Measurements from ENCODE around the gene SMIM10L2A. TPM values are rescaled to one million over a fixed set of nuclear protein-coding genes. Genes with fewer than 3 reads are reported as not detected.

SMIM10L2A gene
- total and polyA plus RNA-seq, 7 donors: 0.08 to 0.58 (median 0.14) TPM

DNA sequence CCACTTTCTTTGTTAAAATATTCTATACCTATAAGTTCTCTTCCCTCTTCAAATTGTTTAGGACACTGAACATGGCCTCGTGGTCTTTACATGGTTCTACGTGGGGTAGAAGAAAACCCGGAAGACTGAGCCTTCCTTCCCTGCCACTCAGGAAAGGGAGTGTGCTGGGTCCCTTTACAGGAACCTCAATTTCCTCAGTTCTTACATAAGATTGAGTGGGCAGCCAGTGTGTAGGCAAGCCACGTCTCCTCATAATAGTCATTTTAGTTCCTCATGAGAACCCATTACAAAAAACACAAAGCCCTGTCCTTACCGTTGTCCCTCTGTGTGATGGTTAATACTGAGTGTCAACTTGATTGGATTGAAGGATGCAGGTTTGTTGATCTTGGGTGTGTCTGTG lies 28.7 kb upstream of the SMIM10L2A start:
- TF ChIP-seq, protein P1, sequence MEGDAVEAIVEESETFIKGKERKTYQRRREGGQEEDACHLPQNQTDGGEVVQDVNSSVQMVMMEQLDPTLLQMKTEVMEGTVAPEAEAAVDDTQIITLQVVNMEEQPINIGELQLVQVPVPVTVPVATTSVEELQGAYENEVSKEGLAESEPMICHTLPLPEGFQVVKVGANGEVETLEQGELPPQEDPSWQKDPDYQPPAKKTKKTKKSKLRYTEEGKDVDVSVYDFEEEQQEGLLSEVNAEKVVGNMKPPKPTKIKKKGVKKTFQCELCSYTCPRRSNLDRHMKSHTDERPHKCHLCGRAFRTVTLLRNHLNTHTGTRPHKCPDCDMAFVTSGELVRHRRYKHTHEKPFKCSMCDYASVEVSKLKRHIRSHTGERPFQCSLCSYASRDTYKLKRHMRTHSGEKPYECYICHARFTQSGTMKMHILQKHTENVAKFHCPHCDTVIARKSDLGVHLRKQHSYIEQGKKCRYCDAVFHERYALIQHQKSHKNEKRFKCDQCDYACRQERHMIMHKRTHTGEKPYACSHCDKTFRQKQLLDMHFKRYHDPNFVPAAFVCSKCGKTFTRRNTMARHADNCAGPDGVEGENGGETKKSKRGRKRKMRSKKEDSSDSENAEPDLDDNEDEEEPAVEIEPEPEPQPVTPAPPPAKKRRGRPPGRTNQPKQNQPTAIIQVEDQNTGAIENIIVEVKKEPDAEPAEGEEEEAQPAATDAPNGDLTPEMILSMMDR (IDR thresholded peaks at IDR 0.05): no peak
- no peaks in the 10 kb centered on the region for H3K9me3 ChIP-seq
- H3K36me3 ChIP-seq (ENCODE audit: insufficient read depth in 1 of 2, low read depth in 1 of 2): no peaks in the 10 kb centered on the region
- no peak overlapping the region for H3K4me3 ChIP-seq
- no peak overlapping the region for H3K27ac ChIP-seq
- no peaks in the 10 kb centered on the region for H3K27me3 ChIP-seq (ENCODE audit: insufficient read depth in 3 of 3, low read length in 2 of 3)
- DNase-seq: no peak
- H3K4me1 ChIP-seq: no peaks in the 10 kb centered on the region
- ATAC-seq: no peak
- 68 to 79% (median 73%) methylated on average over 5 of the region's 5 CpGs for WGBS, 3 donors
- intact Hi-C loops (cut with DNase I): no loop called here

DNA sequence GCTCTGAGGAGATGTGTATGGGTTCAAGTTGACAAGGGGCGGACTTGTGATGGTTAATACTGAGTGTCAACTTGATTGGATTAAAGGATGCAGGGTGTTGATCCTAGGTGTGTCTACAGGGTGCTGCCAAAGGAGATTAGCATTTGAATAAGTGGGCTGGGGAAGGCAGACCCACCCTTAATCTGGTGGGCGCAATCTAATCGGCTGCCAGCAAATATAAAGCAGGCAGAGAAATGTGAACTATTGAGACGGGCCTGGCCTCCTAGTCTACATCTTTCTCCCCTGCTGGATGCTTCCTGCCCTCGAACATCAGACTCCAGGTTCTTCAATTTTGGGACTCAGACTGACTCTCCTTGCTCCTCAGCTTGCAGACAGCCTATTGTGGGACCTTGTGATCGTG lies 26.7 kb upstream of the SMIM10L2A start:
- H3K27me3 ChIP-seq (ENCODE audit: insufficient read depth in 3 of 3, low read length in 2 of 3): no peaks in the 10 kb centered on the region
- intact Hi-C loops (cut with DNase I): no loop called here
- WGBS, 3 donors: 71 to 82% (median 82%) methylated on average over 5 to 6 of the region's 6 CpGs
- no peaks in the 10 kb centered on the region for H3K4me1 ChIP-seq
- TF ChIP-seq, protein P1 (IDR thresholded peaks at IDR 0.05): no peak
- ATAC-seq: no peak
- H3K27ac ChIP-seq: no peak overlapping the region
- H3K9me3 ChIP-seq: no peaks in the 10 kb centered on the region
- H3K4me3 ChIP-seq: no peak overlapping the region
- H3K36me3 ChIP-seq (ENCODE audit: insufficient read depth in 1 of 2, low read depth in 1 of 2): no peaks in the 10 kb centered on the region
- DNase-seq: no peak

DNA sequence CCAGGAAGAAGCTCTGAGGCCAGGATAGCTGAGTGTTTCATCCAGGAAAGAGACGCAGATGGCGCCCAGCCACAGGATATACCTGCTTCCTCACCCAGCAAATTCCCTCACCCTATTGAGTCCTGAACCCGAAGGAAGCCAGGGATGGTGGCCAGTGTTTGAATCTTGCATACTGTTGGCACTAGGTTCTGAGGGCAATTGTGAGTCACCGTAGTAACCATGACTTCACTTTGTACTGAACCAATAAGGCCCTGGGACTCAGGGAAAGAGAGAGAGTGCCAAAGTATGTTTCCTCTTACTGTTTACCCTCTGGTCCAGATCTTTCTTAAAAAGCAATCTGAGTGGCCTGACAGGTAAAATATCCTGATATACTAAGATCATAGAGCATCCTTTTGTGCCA lies 25.6 kb upstream of the SMIM10L2A start:
- no peak for DNase-seq
- H3K4me1 ChIP-seq: no peaks in the 10 kb centered on the region
- no peak overlapping the region for H3K4me3 ChIP-seq
- no peaks in the 10 kb centered on the region for H3K27me3 ChIP-seq (ENCODE audit: insufficient read depth in 3 of 3, low read length in 2 of 3)
- H3K27ac ChIP-seq: no peak overlapping the region
- TF ChIP-seq, protein P1 (IDR thresholded peaks at IDR 0.05): no peak
- ATAC-seq: no peak
- WGBS, 3 donors: 48 to 59% (median 49%) methylated on average over 3 to 4 of the region's 4 CpGs
- H3K9me3 ChIP-seq: no peaks in the 10 kb centered on the region
- intact Hi-C loops (cut with DNase I): no loop called here
- H3K36me3 ChIP-seq (ENCODE audit: insufficient read depth in 1 of 2, low read depth in 1 of 2): no peaks in the 10 kb centered on the region

DNA sequence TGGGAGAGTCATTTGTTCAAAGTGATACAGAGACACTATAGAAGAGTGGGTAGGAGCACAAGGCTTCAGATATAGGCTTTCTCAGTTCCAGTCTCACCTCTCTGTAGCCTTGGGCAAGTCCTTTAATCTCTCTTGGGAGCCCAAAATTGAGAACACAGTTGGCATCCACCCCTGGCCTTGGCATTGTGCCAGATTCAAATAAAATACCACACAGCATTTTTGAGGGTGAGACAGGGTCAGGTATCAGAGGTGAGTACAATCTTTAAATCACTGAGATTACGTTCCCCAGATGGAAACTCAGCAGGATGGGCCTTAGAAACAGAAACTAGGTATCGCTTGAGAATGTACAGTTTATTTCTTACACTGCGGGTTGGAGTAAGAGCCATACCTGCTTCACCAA lies 25.2 kb upstream of the SMIM10L2A start:
- 79 to 93% (median 92%) methylated on average over 3 of the region's 3 CpGs for WGBS, 3 donors
- Histone ChIP-seq H3K4me1 (no peaks in the 10 kb centered on the region), H3K27me3 (ENCODE audit: insufficient read depth in 3 of 3, low read length in 2 of 3) (no peaks in the 10 kb centered on the region), H3K4me3 (no peak overlapping the region), H3K36me3 (ENCODE audit: insufficient read depth in 1 of 2, low read depth in 1 of 2) (no peaks in the 10 kb centered on the region), H3K9me3 (no peaks in the 10 kb centered on the region), H3K27ac (no peak overlapping the region)
- DNase-seq: no peak
- intact Hi-C loops (cut with DNase I): no loop called here
- no peak for ATAC-seq
- TF ChIP-seq, protein P1 (IDR thresholded peaks at IDR 0.05): no peak

DNA sequence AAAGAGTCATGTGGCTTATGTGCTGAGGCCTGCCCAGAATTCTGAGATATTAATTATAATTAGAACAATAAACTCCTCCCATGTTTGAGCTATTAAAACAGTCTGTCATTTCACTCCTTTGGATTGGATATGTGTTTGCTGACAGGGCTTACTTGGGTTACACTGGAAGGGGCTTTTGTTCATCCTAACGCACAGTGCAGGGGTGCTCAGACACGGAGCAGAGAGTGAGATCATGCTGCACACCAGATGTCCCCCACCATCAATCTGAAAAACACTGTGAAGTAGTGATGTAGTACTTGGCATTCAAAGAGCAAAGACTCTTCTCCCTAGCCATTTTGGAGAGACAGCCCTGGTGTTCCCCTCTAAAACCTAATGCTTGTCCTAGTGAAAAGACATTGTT lies 24.1 kb upstream of the SMIM10L2A start:
- TF ChIP-seq, protein P1 (IDR thresholded peaks at IDR 0.05): no peak

More for the DNA sequence above, 24.1 kb upstream of the SMIM10L2A start:
- 42% methylated on average over 2 of the region's 2 CpGs for whole genome bisulfite sequencing, 3 donors
- Histone ChIP-seq H3K4me1 (no peaks in the 10 kb centered on the region), H3K27ac (no peak overlapping the region), H3K4me3 (no peak overlapping the region), H3K9me3 (no peaks in the 10 kb centered on the region), H3K27me3 (ENCODE audit: insufficient read depth in 3 of 3, low read length in 2 of 3) (no peaks in the 10 kb centered on the region), H3K36me3 (ENCODE audit: insufficient read depth in 1 of 2, low read depth in 1 of 2) (no peaks in the 10 kb centered on the region)
- intact Hi-C loops (cut with DNase I): no loop called here
- no peak for DNase-seq
- no peak for ATAC-seq

Measured in psoas muscle (tissue), 8 donors.